Neutrophil (primary cell): Measurements from ENCODE around the gene CCDC142.
A peak's percentile ranks its signal among the peaks of the same experiment; 100 is the strongest.
"Not testable (repeated sequence)": the region's sequence is repeated elsewhere in the genome, so short reads cannot be mapped to it uniquely, and the experiment has no call there.

Source experiments
- H3K27ac ChIP-seq: fragments of 200-600 bp; sonication (generic); 2 replicates; pipeline ENCODE4 v1.5.1; 2016; ENCODE audit warnings: mild to moderate bottlenecking, moderate library complexity
- H3K27me3 ChIP-seq: fragments of 200-600 bp; sonication (generic); 2 replicates; pipeline ENCODE4 v1.6.0; 2016; ENCODE audit warnings: mild to moderate bottlenecking
- H3K36me3 ChIP-seq: fragments of 200-600 bp; sonication (generic); 2 replicates; pipeline ENCODE4 v1.5.1; 2017
- H3K4me1 ChIP-seq, 2 experiments: fragments of 200-600 bp in 1 of 2; sonication (generic) in 1 of 2; 1 replicate in 1 of 2; 2 replicates in 1 of 2; pipeline versions ENCODE4 v1.5.1 to v1.6.1; 2013 to 2016; ENCODE audit warnings: low read depth in 1 of 2, low read length in 1 of 2, mild to moderate bottlenecking in 1 of 2, moderate library complexity in 1 of 2; ENCODE audit not compliant: control insufficient read depth in 1 of 2, insufficient read depth in 1 of 2
- H3K4me3 ChIP-seq, 2 experiments: fragments of 200-600 bp in 1 of 2; sonication (generic) in 1 of 2; 1 replicate in 1 of 2; 2 replicates in 1 of 2; pipeline ENCODE4 v1.5.1; 2013 to 2016; ENCODE audit warnings: low read depth in 1 of 2, low read length in 1 of 2, mild to moderate bottlenecking in 1 of 2, moderate library complexity in 1 of 2
- H3K9me3 ChIP-seq: fragments of 200-600 bp; sonication (generic); 2 replicates; pipeline ENCODE4 v1.5.1; 2016
- TF ChIP-seq, protein P1 (sequence below): fragments of 200-600 bp; sonication (generic); IDR thresholded peaks from 2 replicates; pipeline ENCODE4 v1.5.1; 2016; ENCODE audit warnings: antibody characterized with exemption

CCDC142 gene

DNA sequence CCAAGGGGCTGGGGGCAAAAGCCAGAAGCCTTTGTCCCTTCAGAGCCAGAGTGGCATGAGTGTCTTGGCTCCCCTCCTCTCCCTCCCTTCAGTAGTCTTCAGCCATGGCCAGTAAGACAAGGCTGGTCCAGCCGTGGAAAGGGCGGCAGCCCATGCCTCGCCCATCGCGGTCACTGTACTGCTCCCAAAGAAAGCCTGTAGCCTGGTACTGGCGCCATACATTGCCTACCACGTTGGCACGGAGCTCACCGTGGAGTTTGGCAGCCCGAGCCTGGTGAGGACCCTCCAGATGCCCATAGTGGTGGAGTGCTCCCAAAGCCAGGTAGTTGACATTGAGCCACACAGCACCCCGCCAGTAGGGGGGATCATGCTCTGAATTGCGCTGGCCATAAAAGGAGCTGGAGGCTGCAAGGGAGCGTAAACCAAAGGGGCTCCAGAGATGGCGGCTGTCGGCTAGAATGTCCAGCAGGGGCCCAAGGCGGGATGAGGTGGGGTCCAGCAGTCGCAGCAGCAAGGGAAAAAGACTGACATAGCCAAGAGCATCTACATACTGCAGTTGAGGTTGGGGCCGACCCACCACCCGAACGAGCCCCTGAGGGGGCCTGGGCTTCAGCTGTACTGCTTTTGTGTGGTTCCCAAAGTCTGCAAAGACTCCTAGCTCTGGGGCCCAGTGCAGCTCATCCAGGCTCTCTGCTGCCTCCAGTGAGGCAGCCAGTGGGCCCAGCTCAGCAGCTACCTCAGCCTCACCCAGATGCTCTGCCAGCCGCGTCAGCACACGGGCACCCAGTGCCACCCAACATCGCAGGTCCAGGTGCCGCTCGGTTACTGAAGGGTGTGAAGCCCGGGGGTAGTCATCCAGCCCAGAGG, 21.4 kb downstream of the CCDC142 start:
- peaks cover 20% of the 10 kb centered on the region for H3K36me3 ChIP-seq
- no peaks in the 10 kb centered on the region for H3K27me3 ChIP-seq
- TF ChIP-seq, protein P1, sequence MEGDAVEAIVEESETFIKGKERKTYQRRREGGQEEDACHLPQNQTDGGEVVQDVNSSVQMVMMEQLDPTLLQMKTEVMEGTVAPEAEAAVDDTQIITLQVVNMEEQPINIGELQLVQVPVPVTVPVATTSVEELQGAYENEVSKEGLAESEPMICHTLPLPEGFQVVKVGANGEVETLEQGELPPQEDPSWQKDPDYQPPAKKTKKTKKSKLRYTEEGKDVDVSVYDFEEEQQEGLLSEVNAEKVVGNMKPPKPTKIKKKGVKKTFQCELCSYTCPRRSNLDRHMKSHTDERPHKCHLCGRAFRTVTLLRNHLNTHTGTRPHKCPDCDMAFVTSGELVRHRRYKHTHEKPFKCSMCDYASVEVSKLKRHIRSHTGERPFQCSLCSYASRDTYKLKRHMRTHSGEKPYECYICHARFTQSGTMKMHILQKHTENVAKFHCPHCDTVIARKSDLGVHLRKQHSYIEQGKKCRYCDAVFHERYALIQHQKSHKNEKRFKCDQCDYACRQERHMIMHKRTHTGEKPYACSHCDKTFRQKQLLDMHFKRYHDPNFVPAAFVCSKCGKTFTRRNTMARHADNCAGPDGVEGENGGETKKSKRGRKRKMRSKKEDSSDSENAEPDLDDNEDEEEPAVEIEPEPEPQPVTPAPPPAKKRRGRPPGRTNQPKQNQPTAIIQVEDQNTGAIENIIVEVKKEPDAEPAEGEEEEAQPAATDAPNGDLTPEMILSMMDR, result no peak
- no peak overlapping the region for H3K27ac ChIP-seq
- H3K4me3 ChIP-seq, result no peak overlapping the region
- no peaks in the 10 kb centered on the region for H3K9me3 ChIP-seq
- H3K4me1 ChIP-seq, result peaks cover 32 to 41% of the 10 kb centered on the region in 2 experiments

DNA sequence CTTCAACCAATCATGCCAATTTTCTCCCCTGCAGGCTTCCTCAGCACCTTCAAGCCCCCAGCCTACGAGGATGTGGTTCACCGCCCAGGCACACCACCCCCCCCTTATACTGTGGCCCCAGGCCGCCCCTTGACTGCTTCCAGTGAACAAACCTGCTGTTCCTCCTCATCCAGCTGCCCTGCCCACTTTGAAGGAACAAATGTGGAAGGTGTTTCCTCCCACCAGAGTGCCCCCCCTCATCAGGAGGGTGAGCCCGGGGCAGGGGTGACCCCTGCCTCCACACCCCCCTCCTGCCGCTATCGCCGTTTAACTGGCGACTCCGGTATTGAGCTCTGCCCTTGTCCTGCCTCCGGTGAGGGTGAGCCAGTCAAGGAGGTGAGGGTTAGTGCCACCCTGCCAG, 22.6 kb downstream of the CCDC142 start:
- H3K4me3 ChIP-seq, result not testable (repeated sequence)
- peaks cover 40 to 45% of the 10 kb centered on the region in 2 experiments for H3K4me1 ChIP-seq

DNA sequence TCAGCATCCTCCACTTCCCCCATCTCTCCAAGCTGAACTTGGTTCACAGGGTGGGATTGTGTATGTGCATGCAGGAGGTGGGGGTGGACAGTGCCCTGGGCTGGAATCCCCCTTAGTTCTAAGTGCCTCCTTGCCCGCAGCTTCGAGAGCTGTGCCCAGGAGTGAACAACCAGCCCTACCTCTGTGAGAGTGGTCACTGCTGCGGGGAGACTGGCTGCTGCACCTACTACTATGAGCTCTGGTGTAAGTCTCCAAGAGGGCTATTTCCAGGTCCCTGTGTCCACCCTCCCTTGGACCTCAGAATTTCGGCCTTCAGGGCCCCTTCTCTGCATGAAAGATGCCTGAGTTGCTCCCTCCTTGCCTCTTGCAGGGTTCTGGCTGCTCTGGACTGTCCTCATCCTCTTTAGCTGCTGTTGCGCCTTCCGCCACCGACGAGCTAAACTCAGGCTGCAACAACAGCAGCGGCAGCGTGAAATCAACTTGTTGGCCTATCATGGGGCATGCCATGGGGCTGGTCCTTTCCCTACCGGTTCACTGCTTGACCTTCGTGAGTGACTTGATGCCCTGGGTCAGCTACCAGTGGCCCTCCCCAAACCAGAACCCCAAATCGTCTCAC, 23.2 kb downstream of the CCDC142 start:
- H3K27me3 ChIP-seq, H3K9me3 ChIP-seq, H3K4me3 ChIP-seq, H3K27ac ChIP-seq: not testable (repeated sequence)
- peaks cover 24% of the 10 kb centered on the region for H3K36me3 ChIP-seq
- peaks cover 42 to 47% of the 10 kb centered on the region in 2 experiments for H3K4me1 ChIP-seq

More for the DNA sequence above, 22.6 kb downstream of the CCDC142 start:
- peaks cover 24% of the 10 kb centered on the region for H3K36me3 ChIP-seq
- not testable (repeated sequence) for H3K27me3 ChIP-seq, H3K9me3 ChIP-seq, H3K27ac ChIP-seq

DNA sequence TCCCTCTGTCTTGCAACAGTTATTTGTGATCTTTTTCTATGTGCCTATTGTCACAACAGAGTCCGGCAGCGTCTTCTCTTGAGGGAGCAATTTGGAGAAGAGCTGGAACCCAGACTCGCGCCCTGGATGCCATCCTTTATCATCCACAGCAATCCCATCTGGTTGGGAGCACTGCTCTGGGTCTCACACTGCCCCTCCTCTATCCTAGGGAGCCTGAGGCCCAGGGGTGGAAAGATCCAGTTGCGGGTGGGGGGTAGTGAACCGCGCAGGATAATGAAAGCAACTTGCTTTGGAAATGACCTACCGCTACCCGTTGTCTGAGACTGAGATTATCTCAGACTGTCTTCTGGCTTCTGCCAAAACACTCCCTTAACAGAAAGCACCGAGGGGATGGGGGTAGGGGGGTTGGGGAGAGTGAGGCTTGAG, 23.8 kb downstream of the CCDC142 start:
- Histone ChIP-seq H3K9me3 (no peaks in the 10 kb centered on the region), H3K27me3 (no peaks in the 10 kb centered on the region), H3K36me3 (peaks cover 24% of the 10 kb centered on the region), H3K4me1 (peaks cover 40 to 45% of the 10 kb centered on the region in 2 experiments), H3K4me3 (peak overlapping the region; percentile 67 to 91), H3K27ac (peak overlapping the region; percentile 93)
- TF ChIP-seq, protein P1, result no peak

DNA sequence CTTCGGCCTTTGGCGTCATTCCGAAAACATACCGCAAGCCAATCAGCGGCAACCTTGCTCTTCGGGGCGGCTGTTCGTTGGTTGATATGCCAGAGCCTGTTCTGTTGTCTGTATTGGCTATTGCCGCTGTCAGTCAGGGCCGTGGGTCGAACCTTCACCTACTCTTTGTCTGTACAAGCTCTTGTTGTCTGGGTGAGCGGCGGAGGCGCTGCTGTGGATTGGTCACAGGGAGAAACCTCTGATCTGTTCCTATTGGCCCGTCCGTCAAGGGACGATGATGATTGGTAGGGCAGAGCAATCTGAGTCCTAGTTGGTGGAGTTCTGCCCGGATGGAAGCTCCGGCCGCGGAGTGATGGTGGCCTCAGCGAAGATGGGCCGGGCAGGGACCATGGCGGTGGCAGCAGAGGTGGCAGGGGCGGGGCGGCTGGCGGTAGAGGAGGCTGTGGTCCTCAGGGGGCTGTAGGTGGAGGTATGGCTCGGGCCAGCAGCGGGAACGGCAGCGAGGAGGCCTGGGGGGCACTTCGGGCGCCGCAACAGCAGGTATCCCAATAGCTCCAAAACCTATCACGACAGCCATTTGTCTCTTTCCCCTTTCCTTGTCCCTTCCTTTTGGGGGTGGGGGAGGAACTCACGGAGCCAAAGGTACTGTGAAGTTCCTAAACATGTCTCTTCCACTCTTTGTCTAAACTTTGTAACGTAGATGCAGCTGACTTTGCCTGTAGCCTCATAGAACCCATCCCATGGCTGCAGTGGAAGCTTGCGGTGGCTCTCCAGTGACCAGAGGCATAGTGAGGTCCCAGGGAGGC, 24.5 kb downstream of the CCDC142 start, which contains the start of gene WBP1:
Gene WBP1, plus strand, starts transcription at position 307 of the 806 bp plus-strand sequence. Its CDS starts 165 bp downstream, at position 472.
- Histone ChIP-seq H3K4me3 (peak within 1 kb of the TSS; percentile 67 to 91), H3K36me3 (peaks cover 24% of the 10 kb centered on the region), H3K27ac (peak within 1 kb of the TSS; percentile 93), H3K9me3 (no peaks in the 10 kb centered on the region), H3K4me1 (peaks cover 40 to 44% of the 10 kb centered on the region in 2 experiments), H3K27me3 (no peaks in the 10 kb centered on the region)
- TF ChIP-seq, protein P1, result no peak

DNA sequence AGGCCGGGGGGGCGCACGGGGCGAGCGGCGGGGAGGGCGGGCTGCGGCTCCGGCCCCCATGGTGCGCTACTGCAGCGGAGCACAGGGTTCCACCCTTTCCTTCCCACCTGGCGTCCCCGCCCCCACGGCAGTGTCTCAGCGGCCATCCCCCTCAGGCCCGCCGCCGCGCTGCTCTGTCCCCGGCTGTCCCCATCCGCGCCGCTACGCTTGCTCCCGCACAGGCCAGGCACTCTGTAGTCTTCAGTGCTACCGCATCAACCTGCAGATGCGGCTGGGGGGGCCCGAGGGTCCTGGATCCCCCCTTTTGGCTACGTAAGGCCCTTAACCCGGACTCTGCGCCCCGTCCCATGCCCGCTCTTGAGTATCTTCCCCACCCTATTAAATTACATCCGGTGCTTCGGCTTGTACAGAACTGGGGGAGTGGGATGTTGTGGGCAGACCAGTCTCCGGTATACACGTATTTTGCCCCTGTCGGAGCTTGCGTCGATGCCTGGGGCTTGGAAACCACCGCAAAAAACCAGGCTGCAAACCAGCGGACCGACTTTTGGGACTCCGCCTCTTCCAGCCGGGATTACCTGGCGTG, 25.2 kb downstream of the CCDC142 start:
- peak overlapping the region; percentile 93 for H3K27ac ChIP-seq
- peaks cover 40 to 44% of the 10 kb centered on the region in 2 experiments for H3K4me1 ChIP-seq

More for the DNA sequence above, 25.2 kb downstream of the CCDC142 start:
- peak overlapping the region; percentile 67 to 91 for H3K4me3 ChIP-seq
- no peaks in the 10 kb centered on the region for H3K27me3 ChIP-seq
- TF ChIP-seq, protein P1, result no peak
- no peaks in the 10 kb centered on the region for H3K9me3 ChIP-seq
- peaks cover 19% of the 10 kb centered on the region for H3K36me3 ChIP-seq
